IMR-90 (cell line): ENCODE measurements around the gene TMTC2. TPM values are rescaled to one million over a fixed set of nuclear protein-coding genes. Genes with fewer than 3 reads are reported as not detected.

Experiments used
- ATAC-seq: fragments of 200-7000 bp; cut with Tn5 transposase; 2 replicates; pipeline ENCODE4 v1.9.1; 2020; ENCODE audit warnings: low read depth, mild to moderate bottlenecking, moderate library complexity
- BruUV-seq: library from RNA; stranded (reverse); fragments of 400-500 nt; replicated peaks from 2 replicates; lab custom pipeline; 2021; lab: Mats Ljungman, UMichigan
- CTCF ChIA-PET: fragments of 300-600 bp; formaldehyde crosslinking; extraction: SDS; loops from one replicate; lab custom pipeline; 2021; ENCODE audit warnings: antibody characterized with exemption; lab: Yijun Ruan, JAX
- POLR2A ChIA-PET: fragments of 300-600 bp; sonication (Branson Sonifier 250); formaldehyde crosslinking; loops from one replicate; lab custom pipeline; 2022; ENCODE audit warnings: antibody characterized with exemption; ENCODE audit not compliant: unreplicated experiment; lab: Charles Lee
- DNase-seq: peaks from one replicate; pipeline ENCODE4 v3.0.0; 2013
- H2AFZ ChIP-seq: replicated peaks from 2 replicates; pipeline ENCODE3; 2013; ENCODE audit warnings: low read length, mild to moderate bottlenecking; ENCODE audit not compliant: poor library complexity
- H2AK5ac ChIP-seq: 2 replicates; pipeline ENCODE4 v1.6.1; 2013; ENCODE audit warnings: low read depth, low read length, inconsistent platforms
- H2AK9ac ChIP-seq: replicated peaks from 2 replicates; pipeline ENCODE3; 2013; ENCODE audit warnings: mild to moderate bottlenecking, low read depth, low read length, moderate library complexity; ENCODE audit not compliant: poor library complexity
- H2BK120ac ChIP-seq: 2 replicates; pipeline ENCODE4 v1.6.1; 2013; ENCODE audit warnings: low read depth, low read length, inconsistent platforms
- H2BK15ac ChIP-seq: 3 replicates; pipeline ENCODE4 v1.6.1; 2013; ENCODE audit warnings: low read depth, low read length, inconsistent platforms
- H2BK20ac ChIP-seq: 2 replicates; pipeline ENCODE4 v1.6.1; 2013; ENCODE audit warnings: low read depth, mild to moderate bottlenecking, inconsistent platforms, low read length, moderate library complexity
- H2BK5ac ChIP-seq: 2 replicates; pipeline ENCODE4 v1.6.1; 2013; ENCODE audit warnings: mild to moderate bottlenecking, low read depth, low read length, inconsistent platforms; ENCODE audit not compliant: poor library complexity, severe bottlenecking
- H3K14ac ChIP-seq: replicated peaks from 2 replicates; pipeline ENCODE4 v1.6.1; 2013; ENCODE audit warnings: low read depth, low read length, inconsistent platforms
- H3K18ac ChIP-seq: 2 replicates; pipeline ENCODE4 v1.6.1; 2013; ENCODE audit warnings: low read depth, low read length, control low read depth
- H3K23ac ChIP-seq: 2 replicates; pipeline ENCODE4 v1.6.1; 2013; ENCODE audit warnings: low read depth, low read length, inconsistent platforms
- H3K27ac ChIP-seq: 2 replicates; pipeline ENCODE4 v1.5.1; 2013; ENCODE audit warnings: mild to moderate bottlenecking, control low read depth, low read length; ENCODE audit not compliant: insufficient read depth
- H3K27me3 ChIP-seq: 2 replicates; pipeline ENCODE4 v1.6.1; 2013; ENCODE audit warnings: low read length; ENCODE audit not compliant: control insufficient read depth, insufficient read depth
- H3K36me3 ChIP-seq: 2 replicates; pipeline ENCODE4 v1.6.1; 2013; ENCODE audit warnings: low read length, mixed read lengths; ENCODE audit not compliant: control insufficient read depth, insufficient read depth
- H3K4ac ChIP-seq: 2 replicates; pipeline ENCODE4 v1.6.1; 2013; ENCODE audit warnings: low read depth, low read length, inconsistent platforms
- H3K4me1 ChIP-seq: 2 replicates; pipeline ENCODE4 v1.6.1; 2013; ENCODE audit warnings: low read length, mixed read lengths; ENCODE audit not compliant: control insufficient read depth, insufficient read depth
- H3K4me2 ChIP-seq: 2 replicates; pipeline ENCODE4 v1.6.1; 2013; ENCODE audit warnings: low read depth, mild to moderate bottlenecking, control low read depth, low read length, moderate library complexity
- H3K4me3 ChIP-seq: 2 replicates; pipeline ENCODE4 v1.5.1; 2013; ENCODE audit warnings: low read depth, mild to moderate bottlenecking, control low read depth, low read length, moderate library complexity; ENCODE audit not compliant: insufficient read depth
- H3K56ac ChIP-seq: 2 replicates; pipeline ENCODE4 v1.6.1; 2013; ENCODE audit warnings: low read length, inconsistent platforms; ENCODE audit not compliant: insufficient read depth; ENCODE audit errors: extremely low read depth
- H3K79me1 ChIP-seq, 2 experiments: 2 replicates each; pipeline ENCODE4 v1.6.1; 2013; ENCODE audit warnings: low read length in 2 of 2, inconsistent platforms in 1 of 2, low read depth in 1 of 2
- H3K9ac ChIP-seq: 2 replicates; pipeline ENCODE4 v1.6.1; 2013; ENCODE audit warnings: low read depth, low read length, control low read depth
- H3K9me1 ChIP-seq: 2 replicates; pipeline ENCODE4 v1.6.1; 2013; ENCODE audit warnings: low read length, inconsistent platforms; ENCODE audit not compliant: insufficient read depth
- H3K9me3 ChIP-seq: 2 replicates; pipeline ENCODE4 v1.6.1; 2013; ENCODE audit warnings: low read length; ENCODE audit not compliant: control insufficient read depth, insufficient read depth
- H4K20me1 ChIP-seq: 2 replicates; pipeline ENCODE4 v1.6.1; 2013; ENCODE audit warnings: low read length, inconsistent platforms; ENCODE audit not compliant: insufficient read depth
- H4K5ac ChIP-seq: 2 replicates; pipeline ENCODE4 v1.6.1; 2013; ENCODE audit warnings: mild to moderate bottlenecking, low read depth, low read length, control low read depth
- H4K8ac ChIP-seq, 2 experiments: 2 replicates each; pipeline ENCODE4 v1.6.1; 2013; ENCODE audit warnings: low read depth in 2 of 2, low read length in 2 of 2, control low read depth in 1 of 2, inconsistent platforms in 1 of 2
- H4K91ac ChIP-seq: 2 replicates; pipeline ENCODE4 v1.6.1; 2013; ENCODE audit warnings: low read depth, low read length, inconsistent platforms; ENCODE audit not compliant: insufficient read depth
- BHLHE40 ChIP-seq: fragments of 150-350 bp; IDR thresholded peaks from 2 replicates; pipeline ENCODE4 v1.6.1; 2016; ENCODE audit warnings: mild to moderate bottlenecking, low read depth, low read length
- ELK1 ChIP-seq: fragments of 150-350 bp; IDR thresholded peaks from 2 replicates; pipeline ENCODE4 v1.6.1; 2016; ENCODE audit warnings: low read depth, mild to moderate bottlenecking, low read length, moderate library complexity, borderline replicate concordance
- MAFK ChIP-seq: IDR thresholded peaks from 2 replicates; pipeline ENCODE4 v1.6.1; 2012; ENCODE audit warnings: low read depth, low read length, improper control_type of control experiment
- RFX5 ChIP-seq: IDR thresholded peaks from 2 replicates; pipeline ENCODE4 v1.8.0; 2012; ENCODE audit warnings: low read depth, mild to moderate bottlenecking, low read length, moderate library complexity
- WGBS, 2 experiments: methylation state at CpG; one replicate each; pipeline versions ENCODE4 v1.1.5 to v1.1.7; 2013; ENCODE audit warnings: missing lambda C conversion rate in 2 of 2; ENCODE audit not compliant: insufficient read length in 1 of 2; ENCODE audit errors: extremely low coverage in 2 of 2; 5-methylcytosine and 5-hydroxymethylcytosine counted together
- dilution Hi-C: fragments of 300-500 bp; cut with HindIII; formaldehyde crosslinking; loops from one replicate; pipeline ENCODE4 v1.14.3; 2018; ENCODE audit warnings: low sequenced_read_pairs; ENCODE audit not compliant: unreplicated experiment
- in situ Hi-C: fragments of 300-500 bp; cut with MboI; formaldehyde crosslinking; loops from 3 replicates; pipeline ENCODE4 v1.14.3; 2019; ENCODE audit warnings: low sequenced_read_pairs, inconsistent platforms, mixed read lengths
- intact Hi-C: fragments of 100-400 bp; cut with micrococcal nuclease; formaldehyde crosslinking; loops from 2 replicates; pipeline ENCODE4 v1.10.0; 2022
- polyA plus RNA-seq, 3 experiments: library from polyadenylated mRNA; depleted of rRNA; stranded (reverse); fragments of >200 nt; gene quantifications; 2 replicates each; pipeline ENCODE4 v1.2.3, GENCODE V29; 2012; ENCODE audit warnings: low replicate concordance in 1 of 3
- total RNA-seq: library from RNA; depleted of rRNA; stranded (reverse); fragments of >200 nt; gene quantifications from 2 replicates; pipeline ENCODE4 v1.2.3, GENCODE V29; 2012

TMTC2 gene
- total and polyA plus RNA-seq, 2 of the 4 experiments (the other 2 are of a cell fraction), result 0.56 to 1.4 TPM

GRCh38 chr12:83181074-83181473 lies 494.4 kb downstream of the TMTC2 start:
- H3K9me1 ChIP-seq, result no peaks in the 10 kb centered on the region
- no TSS peak for BruUV-seq
- ChIA-PET POLR2A (no interaction called here), CTCF (no interaction called here)
- no peak overlapping the region for H4K91ac ChIP-seq
- no peak overlapping the region for H3K27ac ChIP-seq
- H2AK9ac ChIP-seq, result no peak overlapping the region
- no CpG with 5 or more reads among the region's 1 CpG for WGBS, 2 experiments
- ATAC-seq, result no peak
- H3K14ac ChIP-seq, result no peak overlapping the region
- no peak overlapping the region for H2BK15ac ChIP-seq
- no peak overlapping the region for H4K5ac ChIP-seq
- H3K36me3 ChIP-seq, result no peaks in the 10 kb centered on the region
- intact Hi-C loops (no loop called here), dilution Hi-C loops (no loop called here), in situ Hi-C loops (no loop called here)
- H3K4me2 ChIP-seq, result no peak overlapping the region
- H2AFZ ChIP-seq, result no peak overlapping the region
- no peak overlapping the region for H3K4me3 ChIP-seq
- no peaks in the 10 kb centered on the region for H3K27me3 ChIP-seq
- no peak overlapping the region for H3K18ac ChIP-seq
- H4K8ac ChIP-seq, result no peak overlapping the region
- no peak for DNase-seq
- no peak overlapping the region for H3K4ac ChIP-seq
- H2AK5ac ChIP-seq, result no peak overlapping the region
- no peak overlapping the region for H3K56ac ChIP-seq
- TF ChIP-seq ELK1, result no peak
- peak; percentile 30 for TF ChIP-seq MAFK
- TF ChIP-seq RFX5, result no peak
- no peak for TF ChIP-seq BHLHE40
- H4K20me1 ChIP-seq, result no peaks in the 10 kb centered on the region
- no peak overlapping the region for H2BK5ac ChIP-seq
- no peak overlapping the region for H3K23ac ChIP-seq
- H2BK120ac ChIP-seq, result no peak overlapping the region
- H3K9me3 ChIP-seq, result no peaks in the 10 kb centered on the region
- no peak overlapping the region for H3K9ac ChIP-seq
- no peaks in the 10 kb centered on the region for H3K4me1 ChIP-seq
- H3K79me1 ChIP-seq, result no peaks in the 10 kb centered on the region
- H2BK20ac ChIP-seq, result no peak overlapping the region
